GM18507 (cell line): ENCODE measurements around the gene CFAP99.

ENCODE experiments used
- DNase-seq: peaks from one replicate; pipeline ENCODE4 v3.0.0; 2011; ENCODE audit warnings: low read depth; ENCODE audit not compliant: insufficient read length; ENCODE audit errors: extremely low spot score
- FAIRE-seq: peaks from 2 replicates; lab custom pipeline; 2011; peaks lifted over from hg19 to GRCh38; lab: Jason Lieb, UNC

CFAP99 gene

DNA sequence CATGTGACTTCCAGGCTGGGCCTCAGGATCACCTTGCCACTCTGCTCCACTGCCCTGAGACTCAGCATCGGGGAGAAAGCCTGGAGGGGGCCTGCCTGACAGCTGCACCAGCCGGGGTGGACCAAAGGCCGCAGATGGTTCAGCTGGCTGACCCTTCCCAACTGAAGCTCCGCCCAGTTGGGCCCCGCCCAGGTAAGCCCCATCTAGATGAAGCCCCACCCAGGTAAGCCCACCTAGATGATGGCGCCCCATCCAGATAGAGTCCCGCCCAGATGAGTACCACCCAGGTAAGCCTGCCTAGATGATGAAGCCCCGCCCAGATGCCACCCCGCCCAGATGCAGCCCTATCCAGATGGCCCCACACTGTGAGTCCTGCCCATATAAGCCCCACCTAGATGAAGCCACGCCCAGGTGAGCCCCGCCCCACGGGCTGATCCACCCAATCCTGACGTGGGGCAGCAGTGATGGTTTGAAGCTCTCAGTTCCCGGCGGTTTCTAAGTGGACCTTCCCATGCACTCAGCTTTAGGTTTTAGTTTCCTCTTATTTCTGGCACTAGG lies 10.3 kb upstream of the CFAP99 start:
- DNase-seq (no peak), FAIRE-seq (no peak)

DNA sequence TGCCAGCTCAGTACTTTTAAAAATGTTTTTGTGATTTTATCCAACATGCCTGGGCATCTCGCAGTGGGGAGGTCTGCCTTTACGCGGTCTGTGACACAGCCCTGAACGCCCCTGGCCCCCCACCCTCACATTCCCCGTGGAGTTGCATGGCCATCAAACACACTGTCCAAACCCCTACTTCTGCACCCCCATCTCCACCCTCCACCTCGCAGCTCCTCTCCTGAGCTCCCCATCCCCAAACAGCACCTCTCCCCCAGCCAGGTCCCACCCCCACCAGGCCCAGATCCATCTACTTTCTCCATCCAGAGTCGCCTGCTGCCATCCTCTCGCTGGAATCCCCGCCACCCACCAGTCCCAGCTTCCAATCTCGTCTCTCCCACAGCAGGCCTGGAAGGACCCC lies 9.8 kb upstream of the CFAP99 start:
- no peak for FAIRE-seq

DNA sequence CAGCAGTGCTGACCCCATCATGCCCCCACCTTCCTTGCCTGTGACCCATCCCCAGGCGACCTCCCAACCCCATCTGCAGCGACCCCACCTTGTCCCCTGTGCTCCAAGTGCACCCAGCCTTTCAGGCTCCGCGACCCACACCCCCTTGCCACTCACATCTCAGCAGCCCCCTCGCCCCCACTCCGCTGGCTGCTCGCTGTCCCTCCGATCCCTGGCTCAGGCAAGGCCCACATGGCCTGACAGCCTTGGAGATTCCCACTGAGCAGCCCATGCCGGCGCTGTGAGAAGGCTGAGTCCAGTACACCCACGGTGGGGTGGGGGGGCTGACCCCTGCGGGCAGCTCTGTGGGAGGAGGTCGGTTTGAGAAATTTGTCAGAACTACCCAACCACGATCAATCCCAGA lies 9.4 kb upstream of the CFAP99 start:
- no peak for FAIRE-seq

More for the DNA sequence above, 9.8 kb upstream of the CFAP99 start:
- no peak for DNase-seq

DNA sequence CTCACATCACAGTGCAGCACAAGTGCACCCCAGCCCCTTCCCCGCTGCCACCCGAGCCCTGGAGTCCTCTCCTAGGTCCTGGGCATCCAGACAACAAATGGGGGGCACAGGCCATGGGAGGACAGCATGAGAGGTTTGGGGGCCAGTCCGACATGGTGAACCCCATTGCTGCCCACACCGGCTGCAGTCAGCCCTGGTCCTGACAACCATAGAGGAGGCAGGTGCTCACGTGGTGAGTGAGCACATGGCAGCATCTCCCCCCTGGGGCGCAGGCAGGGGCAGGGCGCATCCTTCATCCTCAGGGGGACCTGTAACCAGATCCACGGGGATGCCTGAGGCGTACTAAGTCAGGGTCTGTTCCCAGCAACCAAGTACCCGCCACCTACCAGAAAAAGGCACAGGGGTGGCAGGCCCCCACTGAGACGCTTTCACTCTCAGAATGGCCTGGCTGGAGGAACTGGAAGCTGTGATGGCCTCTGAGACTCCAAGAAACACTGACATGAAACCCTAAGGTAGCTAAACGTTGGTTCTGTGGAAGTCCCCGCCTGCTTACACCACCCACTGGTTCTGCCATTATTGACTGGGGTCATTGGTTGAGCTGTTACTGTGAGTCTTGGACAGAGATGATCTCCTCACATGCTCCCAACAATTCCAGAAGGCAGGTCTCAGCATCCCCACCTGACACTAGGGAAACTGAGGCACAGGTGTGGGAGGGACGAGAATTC lies 6.8 kb upstream of the CFAP99 start:
- DNase-seq, result no peak
- FAIRE-seq, result no peak

More for the DNA sequence above, 9.4 kb upstream of the CFAP99 start:
- DNase-seq, result no peak

DNA sequence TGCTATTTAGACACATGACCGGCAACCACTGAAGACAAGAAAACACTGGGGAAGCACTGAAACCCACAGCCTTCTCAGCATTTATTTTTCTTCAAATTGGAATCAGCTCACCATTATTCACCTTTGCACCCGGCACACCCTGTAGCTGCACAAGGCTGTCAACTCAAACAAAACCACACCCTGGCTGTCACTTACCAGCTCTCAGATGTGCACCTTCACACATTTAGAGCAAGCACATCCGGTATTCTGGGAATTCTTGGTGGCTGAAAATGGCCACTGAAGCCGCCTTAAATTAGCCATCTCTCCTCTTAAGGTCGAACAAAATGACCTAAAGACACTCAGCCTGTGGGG lies 6.2 kb upstream of the CFAP99 start:
- DNase-seq, result peak; percentile 38
- no peak for FAIRE-seq

DNA sequence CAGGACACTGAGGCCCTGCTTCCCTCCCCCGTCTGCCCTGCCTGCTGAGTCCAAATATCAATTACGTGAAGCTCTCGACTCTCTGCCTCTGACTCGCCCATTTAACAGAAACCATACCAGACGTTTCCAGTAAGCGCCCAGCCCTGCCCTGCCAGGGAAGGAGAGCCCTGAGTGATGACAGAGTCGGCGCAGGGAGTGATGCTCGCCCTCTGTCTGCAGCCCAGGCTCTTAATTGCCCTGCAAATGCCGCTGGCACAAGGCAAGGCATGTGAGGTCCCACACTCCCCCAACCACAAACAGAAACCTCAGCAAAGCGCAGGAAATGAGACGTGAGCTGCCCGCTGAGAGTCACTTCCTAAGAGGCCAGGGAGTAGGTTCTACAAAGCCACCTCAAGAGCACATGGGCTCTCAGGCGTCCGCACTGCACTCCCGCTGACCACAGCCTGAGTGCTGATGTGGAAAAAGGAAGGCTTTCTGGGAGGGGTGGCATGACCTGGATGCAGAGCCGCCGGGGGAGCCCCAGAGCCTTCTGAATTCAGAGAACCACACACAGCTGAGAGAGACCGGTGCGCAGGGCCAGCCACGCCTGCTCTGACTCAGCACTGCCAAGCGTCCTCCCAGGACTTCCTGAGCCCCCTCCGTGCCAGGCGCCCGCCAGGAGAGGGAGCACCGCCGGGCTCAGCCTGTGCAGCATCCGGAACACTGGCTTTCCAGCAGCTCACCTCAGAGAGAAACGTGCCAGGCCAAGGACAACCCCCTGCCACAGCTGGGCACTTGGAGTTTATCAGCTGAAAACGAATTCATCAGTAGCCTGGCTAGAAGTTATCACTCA lies 5.7 kb upstream of the CFAP99 start:
- FAIRE-seq (peak; percentile 92), DNase-seq (peak; percentile 44)

DNA sequence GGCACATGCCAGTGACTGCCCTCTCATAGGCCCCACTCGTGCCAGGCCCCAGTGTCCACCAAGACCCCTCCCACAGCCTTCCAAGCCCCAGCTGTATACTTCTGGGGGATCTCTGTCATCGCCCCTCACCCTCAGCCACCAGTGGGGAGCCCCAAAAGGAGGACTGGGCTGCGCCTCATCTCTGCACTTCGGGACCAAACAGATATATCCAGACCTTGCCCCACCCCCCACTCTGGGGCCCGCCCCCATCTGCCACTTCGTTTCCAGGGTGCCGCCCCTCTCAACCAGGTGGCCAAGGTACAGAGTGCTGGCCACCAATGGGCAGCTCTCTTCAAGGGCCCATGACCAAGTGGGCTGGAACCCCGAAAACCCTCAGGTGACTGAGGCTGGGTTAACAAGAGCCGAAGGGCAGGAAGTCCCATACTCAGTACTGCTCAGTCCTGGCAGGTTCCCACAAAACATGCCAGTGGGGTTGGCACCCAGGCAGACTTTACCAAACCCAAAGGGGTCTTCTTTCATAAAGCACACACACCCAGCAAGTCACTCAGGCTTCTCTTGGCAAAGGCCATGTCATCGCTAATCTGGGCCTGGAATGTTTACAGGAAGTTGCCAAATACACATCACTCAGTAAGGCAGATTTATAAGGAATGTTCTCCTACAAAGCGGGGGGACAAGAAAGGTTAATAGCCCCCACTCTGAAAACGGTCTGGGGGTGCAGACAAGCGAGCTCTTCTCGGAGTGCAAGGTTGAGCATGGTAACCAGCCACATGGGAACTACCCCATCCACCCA lies 4.7 kb upstream of the CFAP99 start:
- FAIRE-seq (no peak), DNase-seq (no peak)

DNA sequence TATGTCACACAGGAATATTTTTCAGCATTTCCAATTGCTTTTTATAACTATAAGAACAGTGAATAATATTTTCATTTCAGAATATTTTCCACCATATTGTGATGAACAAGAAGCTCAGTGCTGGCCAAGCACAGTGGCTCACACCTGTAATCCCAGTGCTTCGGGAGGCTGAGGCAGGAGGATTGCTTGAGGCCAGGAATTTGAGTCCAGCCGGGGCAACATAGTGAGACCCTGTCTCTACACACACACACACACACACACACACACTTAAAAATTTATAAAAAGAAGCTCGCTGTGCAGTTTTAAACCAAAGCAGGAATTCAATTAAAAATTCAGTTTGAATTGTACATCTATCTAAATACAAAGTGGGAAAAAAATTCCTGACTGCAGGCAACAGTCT lies 3.5 kb upstream of the CFAP99 start:
- FAIRE-seq (no peak), DNase-seq (no peak)

DNA sequence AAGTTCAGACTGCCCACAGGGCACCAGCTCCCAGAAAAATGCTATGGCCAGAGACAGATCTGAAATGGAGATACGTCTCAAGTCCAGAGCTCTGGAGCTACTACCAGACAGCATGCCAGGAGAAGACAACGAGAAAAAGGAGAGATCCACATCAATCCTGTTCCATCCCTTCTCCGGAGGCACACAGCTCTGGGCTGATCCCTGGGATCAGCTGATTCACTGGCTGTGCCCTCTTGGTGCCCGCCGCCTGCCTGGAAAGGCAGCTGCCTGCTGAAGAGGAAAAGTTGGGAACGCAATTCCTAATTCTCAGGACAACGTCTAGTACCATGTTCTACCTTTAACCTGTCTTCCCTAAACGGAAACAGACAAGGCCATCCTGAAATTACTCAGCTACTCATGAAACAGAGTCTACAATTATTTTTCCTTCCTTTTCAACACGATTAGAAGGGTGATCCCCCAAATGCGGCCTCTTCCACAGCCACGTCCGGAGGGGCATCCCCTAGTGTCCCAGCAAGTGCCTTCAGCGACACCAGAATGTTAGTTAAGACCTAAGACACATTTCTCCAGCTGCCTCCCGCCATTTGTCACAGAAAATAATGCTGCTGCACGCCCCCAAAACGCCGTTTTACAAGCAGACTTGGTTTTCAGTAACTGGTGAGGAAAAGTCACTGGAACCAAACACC lies 2.7 kb upstream of the CFAP99 start:
- no peak for DNase-seq
- no peak for FAIRE-seq

DNA sequence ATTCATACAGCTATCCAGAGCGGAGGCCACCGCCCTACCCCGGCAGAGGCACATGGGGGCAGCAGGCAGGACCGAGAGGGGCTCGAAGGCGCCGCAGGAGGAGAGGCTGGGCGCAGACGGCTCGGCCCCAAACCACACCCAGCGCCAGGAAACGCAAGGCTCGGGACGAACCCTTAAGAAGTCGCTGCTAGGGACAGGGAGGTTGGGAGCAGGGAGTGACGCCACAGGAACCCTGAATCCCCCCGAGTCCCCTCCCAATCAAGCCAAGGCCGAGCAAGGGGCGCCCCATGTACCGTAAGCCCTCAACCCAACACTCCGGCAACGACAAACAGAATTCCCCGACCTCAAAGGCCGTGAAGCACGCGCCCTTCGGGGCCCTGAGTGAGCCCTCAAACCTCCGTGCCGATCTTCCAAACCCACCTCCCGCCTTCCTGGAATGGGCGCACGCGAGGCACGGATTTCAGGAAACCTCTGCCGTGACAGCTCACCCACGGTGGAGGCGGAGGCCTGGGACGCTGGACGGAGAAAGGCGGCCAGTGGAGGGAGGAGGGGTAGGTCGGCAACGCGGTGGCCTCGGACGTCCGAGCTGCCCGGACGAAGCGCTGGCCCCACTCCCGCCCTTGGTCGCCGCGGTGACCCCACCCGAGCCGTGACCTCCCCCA lies 2.1 kb upstream of the CFAP99 start:
- FAIRE-seq (no peak), DNase-seq (no peak)

DNA sequence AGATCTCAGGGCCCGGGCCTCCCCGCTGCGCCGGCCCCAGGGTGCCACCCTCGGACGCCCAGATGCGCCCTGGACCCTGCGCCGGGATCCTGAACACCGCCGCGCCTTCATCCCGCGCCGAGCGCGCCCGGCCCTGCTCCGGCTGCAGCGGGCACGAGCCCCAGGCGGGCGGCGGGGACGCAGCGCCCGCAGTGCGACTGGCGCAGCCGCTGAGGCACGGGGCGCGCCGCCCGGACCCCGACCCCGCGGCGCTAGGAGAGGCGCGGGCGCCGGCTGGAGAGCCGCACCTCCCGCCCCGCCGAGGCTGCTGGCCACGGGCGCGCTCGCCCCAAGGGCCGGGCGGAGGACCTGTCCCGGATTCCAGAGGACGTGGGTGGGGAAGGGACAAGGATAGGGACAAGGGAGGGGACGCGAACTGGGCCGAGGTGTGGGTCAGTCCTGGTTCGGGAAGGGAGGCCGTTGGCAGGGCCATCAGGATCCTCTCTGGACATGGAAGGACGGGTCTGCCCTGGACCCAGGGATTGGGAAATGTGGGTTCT lies 1.5 kb upstream of the CFAP99 start:
- DNase-seq, result no peak
- no peak for FAIRE-seq

DNA sequence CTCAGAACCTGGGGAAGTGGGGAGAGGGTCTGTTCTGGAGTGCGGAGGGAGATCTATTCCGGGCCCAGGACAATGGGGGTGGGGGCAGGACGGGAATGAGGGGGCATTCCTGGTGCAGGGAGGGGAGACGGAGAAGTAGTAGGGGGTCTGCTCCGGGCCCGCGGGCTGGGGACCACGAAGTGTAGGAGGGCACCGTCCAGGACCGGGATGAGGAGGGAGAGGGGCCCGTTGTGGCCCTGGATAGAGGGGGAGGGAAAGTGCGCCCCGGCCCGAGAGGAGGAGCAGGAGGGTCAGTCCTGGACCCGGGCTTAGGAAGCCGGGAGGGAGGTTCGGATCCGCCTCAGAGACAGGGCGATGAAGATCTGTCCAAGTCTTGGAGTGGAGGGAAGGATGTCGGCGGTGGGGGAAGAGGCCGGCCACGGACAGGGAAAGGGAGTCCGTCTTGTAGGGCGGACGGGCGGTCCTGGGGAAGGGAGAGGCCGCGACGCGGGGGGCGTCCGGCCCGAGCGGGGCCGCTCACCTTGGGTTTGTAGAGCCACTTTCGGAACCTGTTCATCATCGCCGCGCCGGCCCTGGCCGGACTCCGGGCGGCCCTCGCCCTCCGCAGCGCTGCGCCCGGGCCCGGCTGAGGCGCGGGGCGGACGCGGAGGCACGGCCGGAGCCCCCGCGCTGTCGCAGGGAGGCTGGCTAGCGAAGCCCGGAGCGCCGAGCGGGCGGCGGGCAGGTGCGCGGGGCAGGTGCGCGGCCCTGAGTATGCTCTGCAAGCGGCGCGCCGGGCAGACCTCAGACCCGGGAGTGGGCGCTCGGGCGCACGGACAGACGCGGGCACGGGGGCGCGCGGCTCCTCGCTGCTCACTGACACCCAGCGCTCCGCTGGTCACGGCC lies 748 bp upstream of the CFAP99 start, which contains the start of gene ZFYVE28:
Gene ZFYVE28 (minus strand): TSS at position 881 of the 885 bp plus-strand sequence. CDS start 322 bp downstream, at position 559.
- DNase-seq, result no peak

DNA sequence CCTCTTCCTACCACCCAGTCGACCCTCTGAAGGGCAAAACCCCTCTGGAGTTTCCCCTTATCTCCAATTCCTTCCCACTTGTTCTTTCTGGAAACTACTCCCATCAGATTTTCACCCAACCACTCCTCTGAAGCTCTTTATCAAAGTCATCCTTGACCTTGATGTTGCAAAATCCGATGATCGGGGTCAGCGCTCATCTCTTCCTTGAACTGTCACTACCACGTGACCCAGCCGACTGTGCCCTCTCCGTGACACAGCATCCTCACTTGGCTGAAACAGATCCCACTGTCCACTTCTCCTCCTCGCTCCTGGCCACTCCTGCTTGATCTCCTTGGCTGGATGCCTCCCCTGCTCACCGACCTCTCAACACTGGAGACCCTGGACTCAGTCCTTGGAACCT lies 1.1 kb downstream of the CFAP99 start:
- no peak for DNase-seq
- no peak for FAIRE-seq

More for the DNA sequence above, 748 bp upstream of the CFAP99 start, which contains the start of gene ZFYVE28:
- no peak for FAIRE-seq

DNA sequence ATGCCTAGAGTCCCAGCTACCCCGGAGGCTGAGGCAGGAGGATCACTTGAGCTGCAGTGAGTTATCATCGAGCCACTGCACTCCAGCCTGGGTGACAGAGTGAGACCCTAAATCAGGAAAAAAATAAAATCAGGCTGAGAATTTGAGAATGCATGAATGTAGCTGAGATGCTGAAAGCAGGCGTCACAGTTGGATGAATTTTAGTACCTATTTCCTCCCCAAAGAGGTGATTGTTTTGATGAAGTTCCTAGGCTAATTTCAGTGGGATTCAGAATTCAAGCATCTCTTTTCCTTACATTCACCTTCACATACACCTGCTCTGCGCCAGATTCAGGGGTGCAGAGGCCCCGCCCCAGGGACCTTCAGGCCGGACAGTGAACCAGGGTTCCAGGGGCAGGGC lies 3.2 kb downstream of the CFAP99 start:
- no peak for DNase-seq

DNA sequence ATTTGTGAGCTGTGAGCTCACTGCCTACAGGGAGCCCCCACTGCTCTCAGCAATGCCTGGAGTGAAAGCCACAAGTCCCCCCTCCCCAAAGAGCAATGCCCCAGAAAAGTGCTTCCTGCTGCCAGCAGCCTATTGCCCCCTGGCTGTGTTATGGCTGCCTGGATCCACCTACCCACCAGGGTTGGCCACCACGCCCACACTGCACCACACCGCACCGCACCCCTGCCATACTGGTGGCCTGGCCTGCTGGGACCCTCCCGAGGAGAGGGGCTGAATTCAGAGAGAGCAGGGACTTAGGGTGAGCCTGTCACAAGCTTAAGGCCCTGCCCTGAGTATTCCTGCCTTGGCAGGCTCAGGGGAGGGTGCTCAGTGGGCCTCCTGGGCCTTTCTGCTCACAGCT lies 4.3 kb downstream of the CFAP99 start:
- FAIRE-seq (no peak), DNase-seq (no peak)

More for the DNA sequence above, 3.2 kb downstream of the CFAP99 start:
- FAIRE-seq, result no peak

DNA sequence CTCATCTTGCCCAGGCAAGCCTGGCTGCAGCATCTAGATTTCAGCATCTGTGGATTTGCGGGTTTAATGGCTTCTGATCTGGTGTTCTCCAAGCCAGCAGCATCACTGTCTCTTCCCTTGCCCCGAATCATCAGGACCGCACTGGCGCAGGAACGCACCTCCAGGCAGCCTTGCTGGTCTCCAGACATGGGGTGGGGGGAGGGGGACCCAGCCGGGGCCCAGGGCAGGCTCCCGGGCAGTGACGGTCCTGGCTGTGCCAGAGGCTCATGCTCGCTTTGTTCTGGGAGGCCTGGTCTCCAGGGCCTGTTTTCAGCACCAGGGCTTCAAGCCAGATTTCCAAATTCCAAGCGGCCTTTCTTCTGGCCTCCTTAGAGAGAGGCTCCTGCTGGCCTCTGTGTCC lies 4.9 kb downstream of the CFAP99 start:
- no peak for FAIRE-seq
- no peak for DNase-seq

DNA sequence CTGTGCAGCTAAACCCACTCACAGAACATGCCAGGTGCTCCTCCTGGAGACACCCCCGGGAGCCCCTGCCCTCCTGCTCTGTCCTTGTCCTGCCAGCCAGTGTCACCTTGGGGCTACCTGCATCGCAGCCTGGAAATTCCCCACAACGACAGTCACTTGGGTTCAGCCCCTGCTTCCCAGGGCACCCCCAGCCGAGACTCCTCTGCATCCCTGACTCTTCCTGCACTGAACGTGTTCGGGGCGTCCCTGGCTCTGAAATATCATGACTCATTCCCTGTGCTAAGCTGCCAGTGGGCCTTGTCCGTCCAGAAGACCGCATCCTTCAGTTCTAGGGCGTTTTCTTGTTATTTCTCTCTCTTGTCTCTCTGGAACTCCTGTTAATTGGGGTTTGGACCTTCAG lies 5.8 kb downstream of the CFAP99 start:
- DNase-seq (no peak), FAIRE-seq (no peak)
